GM18873 (cell line): Measurements from ENCODE around the gene DNAAF8.

Source experiments
- ATAC-seq: cut with Tn5 transposase; IDR thresholded peaks from one replicate; pipeline ENCODE4 v1.9.1; 2021; ENCODE audit warnings: mild to moderate bottlenecking, moderate library complexity, moderate number of reproducible peaks; ENCODE audit not compliant: unreplicated experiment, low FRiP score

The DNAAF8 gene

GRCh38 chr16:4734063-4734729 is at the start of gene DNAAF8, which contains the start of gene ANKS3:
Gene DNAAF8 (plus strand): TSS chr16:4734537. CDS start chr16:4736515, 1,978 bp downstream.
Gene ANKS3 (minus strand): TSS chr16:4734271. CDS start chr16:4730149, 4,122 bp downstream.
- ATAC-seq, result peak; percentile 75

DNA sequence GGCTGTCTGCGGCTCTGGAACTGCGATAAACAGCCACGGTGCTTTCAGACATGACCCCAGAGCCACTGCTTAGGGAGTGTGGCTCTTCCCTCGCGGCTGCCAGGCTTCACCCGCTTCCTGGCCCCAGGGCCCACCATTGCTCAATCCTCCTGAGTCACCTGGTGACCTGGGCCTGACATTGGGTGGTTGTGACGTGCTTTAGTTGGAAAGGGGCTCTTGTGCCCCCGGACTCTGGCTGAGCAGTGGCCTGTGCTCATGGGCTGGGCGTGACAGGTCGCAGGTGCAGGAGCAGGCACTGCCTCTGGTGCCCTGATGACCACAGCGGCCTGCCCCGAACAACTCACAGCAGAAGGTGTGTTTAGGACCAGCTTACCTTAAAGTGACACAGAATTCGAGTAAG is 49.6 kb upstream of the DNAAF8 start:
- no peak for ATAC-seq

DNA sequence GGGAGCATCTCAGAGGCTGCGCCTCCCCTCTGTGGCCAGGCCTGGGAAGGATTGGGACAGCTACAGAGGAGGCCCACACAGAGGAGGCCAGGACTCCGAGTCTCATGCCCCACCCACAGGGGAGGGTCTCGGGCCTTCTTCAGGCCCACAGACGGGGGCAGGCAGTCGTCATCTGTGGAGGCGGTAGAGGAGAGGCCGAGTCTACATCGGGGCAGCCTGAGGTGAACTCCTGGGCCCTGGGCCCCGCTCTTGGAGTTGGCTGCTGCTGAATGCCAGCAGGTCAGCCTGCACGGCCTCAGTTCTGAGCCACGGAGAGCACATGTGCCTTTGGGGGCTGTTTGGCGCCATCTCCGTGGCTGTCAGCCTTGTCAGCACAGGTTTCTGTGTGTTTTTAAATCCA is 49.0 kb upstream of the DNAAF8 start:
- no peak for ATAC-seq

DNA sequence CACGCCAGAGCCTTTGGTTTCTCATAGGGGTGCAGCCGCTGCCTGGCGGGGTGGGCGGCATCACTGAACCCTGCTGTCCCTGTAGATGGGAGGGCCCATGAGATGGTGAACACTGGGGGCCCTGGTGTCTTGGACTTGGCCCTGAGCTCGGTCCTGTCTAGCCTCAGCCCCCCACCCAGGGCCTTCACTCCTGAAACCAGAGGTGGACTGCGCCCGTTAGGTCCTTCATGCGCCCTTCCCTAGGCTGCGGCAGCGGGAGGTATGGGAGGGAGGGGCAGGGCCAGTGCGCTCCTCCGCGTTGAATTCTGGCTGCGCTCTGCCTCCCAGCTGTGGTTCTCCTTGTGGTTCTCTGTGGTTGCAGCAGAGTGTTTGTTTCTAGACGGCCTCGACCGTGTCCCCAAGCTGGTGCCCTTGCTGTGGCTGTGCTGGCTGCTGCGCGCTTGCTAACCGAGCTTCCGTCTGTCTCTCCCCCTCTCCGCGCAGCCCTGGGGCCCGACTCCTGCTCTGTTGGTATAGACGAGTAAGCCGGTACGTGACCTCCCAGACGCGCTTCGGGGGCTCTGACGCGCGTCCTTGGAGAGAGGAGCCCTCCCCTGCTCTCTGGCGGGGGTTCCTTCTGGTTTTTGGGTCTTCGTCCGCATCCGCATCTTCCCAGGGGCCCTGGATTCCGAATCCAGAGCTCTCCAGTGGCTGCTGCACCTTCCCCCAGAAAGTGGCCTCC is 48.4 kb upstream of the DNAAF8 start:
- no peak for ATAC-seq

DNA sequence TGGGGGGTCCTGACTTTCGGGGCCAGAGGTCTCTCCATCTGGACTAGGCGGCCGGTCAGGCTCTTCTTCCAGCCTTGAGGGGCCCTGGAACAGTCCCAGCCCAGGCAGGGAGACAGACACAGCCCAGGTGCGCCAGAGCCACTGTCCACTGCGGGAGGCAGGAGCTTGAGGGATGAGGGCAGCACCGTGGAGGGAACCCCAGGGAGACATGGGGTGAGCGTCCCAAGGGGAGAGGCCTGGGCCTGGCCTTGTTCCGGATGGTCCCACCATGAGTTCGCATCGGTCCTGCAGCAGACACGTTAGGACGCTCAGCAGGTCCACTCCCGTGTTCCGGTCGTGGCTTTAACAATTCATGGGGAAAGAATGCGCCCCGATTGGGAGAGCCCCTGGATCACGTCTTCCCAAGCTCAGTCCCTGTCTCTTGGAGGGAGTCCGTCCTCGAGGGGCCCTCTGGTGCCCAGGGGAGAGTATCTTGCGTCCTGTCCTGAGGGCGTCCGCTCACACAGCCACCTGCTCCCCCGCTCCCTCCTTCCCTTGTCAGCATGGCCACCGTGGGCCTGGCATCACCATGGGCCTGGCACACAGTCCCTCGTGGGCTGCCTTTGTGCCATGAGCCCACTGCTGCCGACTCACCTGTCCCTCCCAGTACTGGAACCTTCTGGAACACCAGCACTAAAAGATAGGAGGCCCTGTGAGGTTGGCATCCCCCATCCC is 47.7 kb upstream of the DNAAF8 start:
- ATAC-seq, result no peak

GRCh38 chr16:4687416-4687815 is 46.9 kb upstream of the DNAAF8 start:
- ATAC-seq, result no peak

DNA sequence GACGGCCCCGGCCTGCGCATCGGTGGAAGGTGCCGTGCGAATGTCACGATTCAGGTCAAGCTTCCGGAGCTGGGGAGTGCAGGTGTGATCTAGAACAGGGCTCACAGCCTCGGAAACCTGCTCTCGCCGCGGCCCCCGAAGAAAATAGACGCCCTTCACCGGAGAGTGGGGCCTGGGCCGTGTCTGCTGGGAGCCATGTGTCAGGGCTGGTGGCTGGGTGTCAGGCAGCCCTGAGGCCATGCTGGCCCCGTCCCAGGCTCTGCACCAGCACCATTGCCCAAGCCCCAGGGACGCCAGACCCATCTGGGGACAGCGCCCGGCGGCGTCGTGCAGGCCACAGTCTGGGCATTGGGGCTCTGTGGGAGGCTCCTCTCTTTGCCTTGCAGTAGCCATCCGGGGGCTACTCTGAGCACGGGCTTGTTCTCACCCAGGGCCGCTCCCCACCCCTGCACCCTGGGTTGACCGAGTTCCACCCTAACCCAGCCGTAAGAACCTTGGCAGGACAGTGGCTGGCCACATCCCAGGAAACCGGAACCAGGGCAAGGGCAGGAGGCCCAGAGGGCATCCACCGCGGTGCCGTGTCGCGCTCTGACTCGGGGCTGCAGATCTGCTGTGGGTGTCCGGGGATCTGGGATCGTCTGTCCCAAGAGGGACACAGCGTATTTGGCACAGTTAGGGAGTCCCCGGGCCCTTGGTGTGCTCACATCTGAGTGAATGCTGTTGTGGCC is 46.2 kb upstream of the DNAAF8 start:
- ATAC-seq, result no peak

- ATAC-seq, result no peak
Measured at GRCh38 chr16:4688674-4689045, 45.7 kb upstream of the DNAAF8 start.

GRCh38 chr16:4689091-4689671 is 45.2 kb upstream of the DNAAF8 start:
- ATAC-seq, result no peak

DNA sequence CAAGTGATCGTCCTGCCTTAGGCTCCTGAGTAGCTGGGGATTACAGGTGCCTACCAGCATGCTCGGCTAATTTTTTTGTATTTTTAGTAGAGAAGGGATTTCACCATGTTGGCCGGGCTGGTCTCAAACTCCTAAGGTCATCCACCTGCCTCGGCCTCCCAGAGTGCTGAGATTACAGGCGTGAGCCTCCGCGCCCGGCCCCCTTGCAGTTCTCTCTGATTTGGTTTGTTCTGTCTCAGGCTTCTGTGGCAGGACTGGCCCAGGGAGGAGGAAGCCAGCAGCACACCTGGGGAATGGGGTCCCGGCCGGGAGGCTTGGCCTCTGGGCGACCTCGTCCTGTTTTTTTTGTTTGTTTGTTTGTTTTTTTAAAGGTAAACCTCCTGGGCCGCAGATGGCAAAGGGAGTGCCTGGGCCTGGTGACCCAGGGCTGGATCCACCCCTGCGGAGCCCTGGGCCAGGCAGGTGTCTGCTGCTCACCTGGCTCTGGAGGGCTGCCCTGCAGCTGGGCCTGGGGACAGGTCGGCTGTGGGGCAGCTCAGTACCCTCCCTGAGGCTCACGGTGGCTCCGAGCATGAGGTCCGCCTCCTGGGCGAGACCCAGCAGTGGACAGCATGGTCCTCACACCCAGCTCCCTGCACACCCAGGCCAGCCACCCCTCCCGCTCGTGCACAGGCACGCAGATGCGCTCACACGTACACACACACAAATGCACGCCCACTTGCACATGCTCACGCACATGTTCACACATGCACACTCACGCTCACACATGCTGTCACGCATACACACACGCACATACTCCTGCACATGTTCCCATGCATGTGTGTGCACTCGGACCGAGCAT is 44.3 kb upstream of the DNAAF8 start:
- no peak for ATAC-seq

GRCh38 chr16:4690946-4691665 is 43.2 kb upstream of the DNAAF8 start:
- no peak for ATAC-seq

- no peak for ATAC-seq
Measured at GRCh38 chr16:4691666-4692412, 42.5 kb upstream of the DNAAF8 start.

- peak; percentile 8 for ATAC-seq
Measured at GRCh38 chr16:4692460-4693295, 41.7 kb upstream of the DNAAF8 start.

- ATAC-seq, result peak; percentile 83
Measured at GRCh38 chr16:4693296-4693955, 40.9 kb upstream of the DNAAF8 start, which contains the start of gene NUDT16L1. Gene NUDT16L1 (plus strand): TSS chr16:4693562. CDS start chr16:4693727, 165 bp downstream.

DNA sequence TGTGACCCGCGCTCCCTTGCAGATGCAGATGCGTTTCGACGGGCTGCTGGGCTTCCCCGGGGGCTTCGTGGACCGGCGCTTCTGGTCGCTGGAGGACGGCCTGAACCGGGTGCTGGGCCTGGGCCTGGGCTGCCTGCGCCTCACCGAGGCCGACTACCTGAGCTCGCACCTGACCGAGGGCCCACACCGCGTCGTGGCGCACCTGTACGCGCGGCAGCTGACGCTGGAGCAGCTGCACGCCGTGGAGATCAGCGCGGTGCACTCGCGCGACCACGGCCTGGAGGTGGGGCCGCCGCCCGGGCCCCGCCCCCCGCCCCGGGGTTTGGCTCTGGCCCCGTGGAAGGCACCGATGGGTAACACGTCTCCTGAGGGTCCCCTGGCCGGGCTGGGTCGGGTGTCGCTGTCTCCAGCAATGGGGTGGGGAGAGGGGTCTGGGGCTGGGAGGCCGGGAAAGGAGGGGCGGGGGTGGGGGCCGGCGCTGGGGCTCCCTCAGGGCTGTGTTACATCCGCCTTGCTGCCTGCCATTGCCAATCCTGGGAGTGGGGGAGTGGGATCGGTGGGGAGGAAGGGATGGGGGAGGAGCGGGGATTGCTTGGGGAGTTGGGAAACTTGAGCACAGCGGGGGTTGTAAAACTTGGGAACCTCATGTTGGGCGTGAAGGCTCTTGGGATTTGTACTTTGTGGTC is 40.2 kb upstream of the DNAAF8 start:
- ATAC-seq, result no peak
